GM21526 (cell line): Measurements from ENCODE around the gene RAD18.

Experiments used
- ATAC-seq: cut with Tn5 transposase; IDR thresholded peaks from one replicate; pipeline ENCODE4 v1.9.1; 2021; ENCODE audit warnings: moderate library complexity; ENCODE audit not compliant: unreplicated experiment, low FRiP score

Gene RAD18

DNA sequence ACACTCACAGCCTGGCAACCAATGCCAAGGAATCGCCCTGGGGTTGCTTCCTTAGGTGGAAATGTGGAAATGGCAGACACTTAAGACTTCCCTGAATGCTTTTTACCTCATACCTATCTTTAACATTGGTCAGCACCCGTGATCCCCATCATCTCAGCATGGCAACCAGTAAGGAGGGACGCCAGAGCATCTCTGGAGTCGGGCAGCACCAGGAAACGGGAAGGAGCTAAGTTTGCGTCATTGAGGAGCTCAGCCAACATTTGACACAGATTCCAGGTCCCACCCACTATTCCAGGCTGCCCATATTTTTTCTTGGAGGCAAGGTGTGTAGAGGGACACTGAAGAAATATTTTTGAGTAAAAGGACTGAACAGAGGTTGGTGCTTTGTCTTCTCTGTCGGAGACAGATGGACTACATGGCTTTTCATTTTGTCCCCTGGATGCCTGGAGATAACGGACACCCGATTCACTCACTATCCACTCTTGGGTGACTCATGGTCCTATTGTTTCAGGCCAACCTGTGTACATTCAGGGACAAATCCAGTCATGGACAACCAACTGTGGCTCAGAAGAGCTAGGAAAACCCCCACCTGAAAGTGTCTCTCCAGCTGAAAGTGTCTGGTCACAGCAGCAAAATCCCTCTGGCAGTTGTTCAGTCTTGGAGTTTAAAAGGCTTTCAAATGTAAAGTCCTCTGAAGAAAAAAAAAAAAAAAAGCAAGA is 123.5 kb downstream of the RAD18 start:
- ATAC-seq: no peak

DNA sequence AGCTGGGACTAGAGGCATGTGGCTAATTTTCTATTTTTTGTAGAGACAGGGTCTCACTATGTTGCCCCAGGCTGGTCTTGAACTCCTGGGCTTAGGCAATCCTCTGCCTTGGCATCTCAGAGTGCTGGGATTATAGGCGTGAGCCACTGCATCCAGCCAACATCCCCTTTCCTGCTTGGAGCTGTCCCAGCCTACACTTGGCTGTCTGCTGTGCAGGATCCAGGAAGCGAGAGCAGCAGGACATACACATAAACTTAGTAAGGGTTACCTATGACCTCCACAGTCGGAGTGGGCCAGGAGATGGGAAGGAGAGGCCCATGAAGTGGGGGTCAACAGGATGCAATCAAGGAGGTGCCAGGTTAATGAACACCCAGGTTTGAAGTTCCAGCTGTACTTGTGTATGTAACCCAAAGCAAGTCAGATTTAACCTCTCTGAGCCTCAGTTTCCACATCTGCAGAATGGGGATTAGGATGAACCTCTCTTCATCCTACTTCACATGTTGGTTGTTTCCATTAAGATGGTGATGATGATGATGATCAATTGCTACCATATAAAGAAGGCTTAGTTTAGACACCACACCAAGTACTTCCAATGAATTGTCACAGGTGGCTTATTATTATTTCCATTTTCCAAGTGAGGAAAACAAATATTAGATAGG is 124.4 kb downstream of the RAD18 start:
- no peak for ATAC-seq

DNA sequence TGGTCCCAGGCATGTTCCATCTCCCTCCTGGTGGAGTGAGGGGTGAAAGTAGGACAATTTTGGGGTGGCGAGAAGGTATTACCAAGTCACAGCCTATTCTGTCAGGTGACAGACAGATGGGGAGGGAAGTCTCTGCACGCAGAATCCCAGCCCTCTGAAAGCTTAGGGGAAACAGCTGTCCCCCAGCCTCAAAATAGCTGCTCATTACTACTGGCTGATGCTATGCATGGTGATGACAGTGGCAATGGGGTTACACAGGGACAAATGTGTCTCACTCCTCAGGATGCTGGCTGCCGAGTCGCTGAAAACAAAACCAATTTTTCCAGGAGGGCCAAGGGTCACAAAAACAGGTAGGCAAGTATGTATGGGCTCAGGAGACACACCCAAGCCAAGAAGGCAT is 125.0 kb downstream of the RAD18 start:
- ATAC-seq: no peak

DNA sequence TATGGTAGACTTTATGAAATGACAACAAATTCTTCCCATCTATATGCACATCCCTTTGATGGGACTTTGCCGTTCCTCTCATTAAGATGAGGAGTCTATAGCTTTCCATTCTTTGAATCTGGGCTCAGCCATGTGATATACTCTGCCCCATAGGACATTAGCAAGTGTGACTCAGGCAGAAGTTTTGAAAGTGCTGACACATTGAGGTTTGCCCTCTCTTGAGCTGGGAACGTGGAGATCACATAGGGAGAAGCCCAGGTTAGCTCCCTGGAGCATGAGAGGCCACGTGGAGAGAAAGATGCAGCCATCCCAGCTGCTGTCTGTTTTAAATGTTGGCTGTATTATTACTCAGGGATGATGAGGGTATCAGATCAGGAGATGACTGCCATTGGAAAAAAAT is 126.1 kb downstream of the RAD18 start:
- no peak for ATAC-seq

DNA sequence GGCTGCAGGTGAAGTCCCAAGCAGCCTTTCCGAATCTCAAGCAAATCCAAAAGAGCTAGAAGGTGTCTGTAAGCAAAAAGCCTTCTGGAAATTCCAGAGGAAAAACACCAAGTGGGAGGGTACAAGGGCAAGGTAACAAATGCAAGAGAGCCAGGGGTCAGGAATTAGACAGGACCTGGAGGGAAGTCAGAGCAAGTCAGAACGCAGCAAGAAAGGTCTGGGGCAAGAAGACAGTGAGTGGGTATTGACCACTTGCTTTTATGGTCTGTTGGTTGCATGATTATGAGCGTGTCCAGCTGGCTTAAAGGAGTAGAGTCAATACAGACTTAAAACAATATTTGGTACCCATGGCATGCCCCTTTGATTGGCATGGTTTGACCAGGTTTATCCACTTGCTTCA is 127.2 kb downstream of the RAD18 start:
- no peak for ATAC-seq

DNA sequence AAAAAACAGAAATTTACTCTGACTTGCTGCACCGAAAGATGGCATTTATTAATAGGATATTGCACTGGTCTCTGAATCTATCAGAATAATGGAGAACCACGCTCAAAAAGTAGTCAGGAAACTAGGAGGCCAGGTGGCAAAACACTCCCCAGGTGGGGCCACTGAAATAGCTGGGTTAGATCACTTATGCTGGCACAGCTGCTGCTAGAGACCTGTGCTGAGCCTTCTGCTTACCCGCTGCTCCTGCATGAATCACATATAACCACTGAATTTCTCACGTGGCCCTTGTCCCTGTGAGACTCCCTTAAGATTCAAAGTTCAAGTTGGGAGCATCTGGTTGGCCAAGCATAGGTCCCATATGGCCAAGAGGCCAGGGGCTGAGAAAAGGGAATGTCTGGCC is 127.9 kb downstream of the RAD18 start:
- no peak for ATAC-seq

DNA sequence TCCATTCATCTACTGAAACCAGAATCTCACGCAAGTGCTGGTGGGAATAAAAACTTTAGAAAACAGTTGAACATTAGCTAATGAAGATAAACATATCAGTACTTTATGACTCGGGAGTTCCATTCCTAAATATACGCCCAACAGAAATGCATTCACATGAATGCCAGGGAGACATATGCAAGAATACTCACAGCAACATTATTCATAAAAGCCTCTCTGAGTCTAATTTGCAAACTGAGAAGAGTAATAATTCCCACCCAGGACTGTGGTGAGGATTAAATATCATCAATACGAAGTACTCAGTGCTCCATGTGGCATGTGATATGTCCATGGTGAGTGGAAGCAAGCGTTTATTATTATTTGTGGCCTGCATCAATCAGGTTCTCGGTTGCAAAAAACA is 128.3 kb downstream of the RAD18 start:
- ATAC-seq: no peak

DNA sequence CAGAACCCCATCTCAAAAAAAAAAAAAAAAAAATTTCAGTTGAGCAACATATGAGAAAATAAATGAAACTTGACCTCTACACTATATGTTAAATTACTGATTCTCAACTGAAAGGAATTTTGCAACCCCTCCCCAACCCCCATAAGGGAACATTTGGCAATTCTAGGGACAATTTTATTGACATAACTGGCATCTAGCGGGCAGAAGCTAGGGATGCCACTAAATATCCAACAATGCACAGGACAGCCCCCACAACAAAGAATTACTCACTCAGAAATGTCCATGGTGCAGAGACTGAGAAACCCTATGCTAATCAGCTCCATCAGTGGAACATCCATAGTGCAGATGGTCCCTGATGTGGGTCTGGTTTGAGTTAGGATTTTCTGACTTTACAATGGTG is 135.6 kb downstream of the RAD18 start:
- no peak for ATAC-seq
